WTC11 (cell line): ENCODE data around the gene CDKN2AIPNL. TPM values are rescaled to one million over a fixed set of nuclear protein-coding genes. Genes with fewer than 3 reads are reported as not detected.

Experiments
- ATAC-seq: fragments of 200-7000 bp; cut with Tn5 transposase; 2 replicates; pipeline ENCODE4 v1.10.0; 2021; ENCODE audit warnings: mild to moderate bottlenecking, moderate library complexity
- CTCF ChIA-PET: fragments of 300-600 bp; sonication (Branson Sonifier 250); formaldehyde crosslinking; loops from one replicate; lab custom pipeline; 2021; ENCODE audit warnings: antibody characterized with exemption; lab: Charles Lee
- POLR2A ChIA-PET: fragments of 350-600 bp; sonication (Branson Sonifier 250); formaldehyde crosslinking; loops from one replicate; lab custom pipeline; 2021; ENCODE audit warnings: antibody characterized with exemption; lab: Charles Lee
- DNase-seq: peaks from one replicate; pipeline ENCODE4 v3.0.0; 2021; ENCODE audit warnings: low spot score
- H3K27ac Mint-ChIP-seq: 2 replicates; pipeline ENCODE4 v1.8.0; 2021; ENCODE audit warnings: mixed read lengths
- H3K27me3 Mint-ChIP-seq: 2 replicates; pipeline ENCODE4 v1.8.0; 2021; ENCODE audit warnings: low read depth, mild to moderate bottlenecking, moderate library complexity, mixed read lengths
- H3K36me3 Mint-ChIP-seq: 2 replicates; pipeline ENCODE4 v1.8.0; 2021; ENCODE audit warnings: mixed read lengths
- H3K4me1 Mint-ChIP-seq: 2 replicates; pipeline ENCODE4 v1.8.0; 2022; ENCODE audit warnings: mixed read lengths
- H3K4me3 Mint-ChIP-seq: 2 replicates; pipeline ENCODE4 v1.8.0; 2021; ENCODE audit warnings: mild to moderate bottlenecking, moderate library complexity, mixed read lengths
- H3K9me3 Mint-ChIP-seq: 2 replicates; pipeline ENCODE4 v1.8.0; 2021; ENCODE audit warnings: mixed read lengths
- AFF4 ChIP-seq: sonication (generic); formaldehyde crosslinking; IDR thresholded peaks from 2 replicates; pipeline ENCODE4 v1.8.1; 2023; ENCODE audit warnings: mild to moderate bottlenecking, missing genetic modification reagents, borderline replicate concordance
- FOXJ3 ChIP-seq: sonication (generic); formaldehyde crosslinking; IDR thresholded peaks from 2 replicates; pipeline ENCODE4 v1.9.0; 2021; ENCODE audit warnings: missing genetic modification reagents, mild to moderate bottlenecking, borderline replicate concordance
- GABPB1 ChIP-seq: sonication (generic); formaldehyde crosslinking; IDR thresholded peaks from 2 replicates; pipeline ENCODE4 v1.8.1; 2023; ENCODE audit warnings: mild to moderate bottlenecking, missing genetic modification reagents
- HMGA2 ChIP-seq: fragments of 250-450 bp; sonication (Bioruptor Pico); IDR thresholded peaks from 2 replicates; pipeline ENCODE4 v1.4.0; 2021; ENCODE audit warnings: mild to moderate bottlenecking, moderate library complexity
- IRF1 ChIP-seq: sonication (generic); formaldehyde crosslinking; IDR thresholded peaks from 2 replicates; pipeline ENCODE4 v1.8.0; 2023; ENCODE audit warnings: missing genetic modification reagents
- NFE2L1 ChIP-seq: sonication (generic); formaldehyde crosslinking; IDR thresholded peaks from 2 replicates; pipeline ENCODE4 v1.8.1; 2023; ENCODE audit warnings: missing genetic modification reagents
- RORB ChIP-seq: fragments of 250-450 bp; sonication (Bioruptor Pico); IDR thresholded peaks from 2 replicates; pipeline ENCODE4 v1.9.0; 2021; ENCODE audit warnings: mild to moderate bottlenecking
- SOX15 ChIP-seq: fragments of 250-450 bp; sonication (Bioruptor Pico); IDR thresholded peaks from 2 replicates; pipeline ENCODE4 v1.9.0; 2021; ENCODE audit warnings: mild to moderate bottlenecking
- TEAD4 ChIP-seq: sonication (generic); formaldehyde crosslinking; IDR thresholded peaks from 2 replicates; pipeline ENCODE4 v1.8.0; 2022; ENCODE audit warnings: mild to moderate bottlenecking, missing genetic modification reagents
- ZNF219 ChIP-seq: sonication (generic); formaldehyde crosslinking; IDR thresholded peaks from 2 replicates; pipeline ENCODE4 v1.8.0; 2023; ENCODE audit warnings: missing genetic modification reagents, mild to moderate bottlenecking, borderline replicate concordance
- ZNF317 ChIP-seq: sonication (generic); formaldehyde crosslinking; IDR thresholded peaks from 2 replicates; pipeline ENCODE4 v1.8.1; 2023; ENCODE audit warnings: low read depth, mild to moderate bottlenecking, moderate library complexity, missing genetic modification reagents, borderline replicate concordance
- ZNF512 ChIP-seq: sonication (generic); formaldehyde crosslinking; IDR thresholded peaks from 2 replicates; pipeline ENCODE4 v1.8.1; 2022; ENCODE audit warnings: missing genetic modification reagents, borderline replicate concordance
- ZNF532 ChIP-seq: fragments of 250-450 bp; sonication (Bioruptor Pico); IDR thresholded peaks from 2 replicates; pipeline ENCODE4 v1.9.0; 2021; ENCODE audit warnings: mild to moderate bottlenecking, borderline replicate concordance
- ZNF671 ChIP-seq: fragments of 250-450 bp; sonication (Bioruptor Pico); IDR thresholded peaks from 2 replicates; pipeline ENCODE4 v1.8.0; 2021; ENCODE audit warnings: mild to moderate bottlenecking
- total RNA-seq: library from RNA; stranded (reverse); gene quantifications from 3 replicates; pipeline ENCODE4 v1.2.3, GENCODE V29; 2021
- TF ChIP-seq, protein P1 (sequence below): sonication (generic); formaldehyde crosslinking; IDR thresholded peaks from 2 replicates; pipeline ENCODE4 v1.8.0; 2022; ENCODE audit warnings: mild to moderate bottlenecking, missing genetic modification reagents
- TF ChIP-seq, protein P2 (sequence below): sonication (generic); formaldehyde crosslinking; IDR thresholded peaks from 2 replicates; pipeline ENCODE4 v1.8.1; 2022; ENCODE audit warnings: mild to moderate bottlenecking, missing genetic modification reagents, moderate library complexity, borderline replicate concordance
- TF ChIP-seq, protein P3 (sequence below): sonication (generic); formaldehyde crosslinking; IDR thresholded peaks from 2 replicates; pipeline ENCODE4 v1.8.1; 2023; ENCODE audit warnings: mild to moderate bottlenecking, missing genetic modification reagents
- TF ChIP-seq, protein P4 (sequence below): sonication (generic); formaldehyde crosslinking; IDR thresholded peaks from 2 replicates; pipeline ENCODE4 v1.8.0; 2022; ENCODE audit warnings: mild to moderate bottlenecking, missing genetic modification reagents

CDKN2AIPNL gene
- total RNA-seq, 1 experiment from 2014 or later = 54.3 TPM

DNA sequence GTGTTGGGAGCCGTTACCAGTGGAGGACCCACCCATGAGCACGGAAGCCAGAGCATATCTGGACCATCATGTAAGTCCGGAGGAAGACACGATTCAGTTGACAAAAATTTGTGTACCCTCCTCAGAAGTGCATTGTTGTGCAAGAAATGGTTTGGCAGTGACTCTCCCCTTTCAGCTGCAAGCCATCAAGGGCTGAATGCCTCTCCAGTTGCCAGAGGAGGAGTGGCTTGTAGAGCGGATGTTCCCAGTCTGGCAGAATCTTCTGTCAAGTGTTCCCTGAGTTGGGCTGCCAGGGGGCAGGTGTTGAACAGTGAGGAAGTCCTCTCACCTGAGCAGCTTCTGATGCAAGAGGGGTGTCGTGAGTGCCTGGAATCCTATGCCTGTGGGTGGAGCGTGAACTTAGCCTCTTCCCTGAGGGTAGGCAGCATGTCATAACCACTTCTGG, 27.6 kb upstream of the CDKN2AIPNL start:
- peaks cover 7% of the 10 kb centered on the region; the same call in 1 of the 2 replicates for H3K9me3 Mint-ChIP-seq
- peak overlapping the region; percentile 73; the same call in 1 of the 2 replicates for H3K27ac Mint-ChIP-seq
- peaks cover 28% of the 10 kb centered on the region for H3K4me1 Mint-ChIP-seq
- no peak overlapping the region for H3K4me3 Mint-ChIP-seq
- H3K36me3 Mint-ChIP-seq = peaks cover 30% of the 10 kb centered on the region
- CTCF ChIA-PET = interaction anchor here (0.8 to 0.9 kb wide), 2 partner anchors 28 to 148 kb away, joined by 4 read pairs; partner anchors contain the start of gene CDKN2AIPNL
- ATAC-seq = peak; percentile 80
- POLR2A ChIA-PET = interaction anchor here (0.6 to 1.0 kb wide), 2 partner anchors 85 to 199 kb away, joined by 3 to 4 read pairs; no protein-coding TSS in a partner anchor
- TF ChIP-seq ZNF219 (no peak), RORB (CRISPR knock-in tag) (no peak), ZNF671 (CRISPR knock-in tag) (no peak), HMGA2 (CRISPR knock-in tag) (no peak), IRF1 (no peak), FOXJ3 (CRISPR knock-in tag) (no peak), NFE2L1 (CRISPR knock-in tag) (no peak), GABPB1 (CRISPR knock-in tag) (no peak)
- TF ChIP-seq, protein P1, sequence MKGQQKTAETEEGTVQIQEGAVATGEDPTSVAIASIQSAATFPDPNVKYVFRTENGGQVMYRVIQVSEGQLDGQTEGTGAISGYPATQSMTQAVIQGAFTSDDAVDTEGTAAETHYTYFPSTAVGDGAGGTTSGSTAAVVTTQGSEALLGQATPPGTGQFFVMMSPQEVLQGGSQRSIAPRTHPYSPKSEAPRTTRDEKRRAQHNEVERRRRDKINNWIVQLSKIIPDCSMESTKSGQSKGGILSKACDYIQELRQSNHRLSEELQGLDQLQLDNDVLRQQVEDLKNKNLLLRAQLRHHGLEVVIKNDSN (CRISPR knock-in tag) = no peak
- no peaks in the 10 kb centered on the region for H3K27me3 Mint-ChIP-seq
- peak; percentile 56 for DNase-seq

- H3K4me3 Mint-ChIP-seq = no peak overlapping the region
- peak overlapping the region; percentile 73 for H3K27ac Mint-ChIP-seq
- DNase-seq (no peak), ATAC-seq (no peak)
- POLR2A ChIA-PET = interaction anchor here (0.6 to 1.2 kb wide), 3 partner anchors 74 to 198 kb away, joined by 3 to 4 read pairs (median 3); no protein-coding TSS in a partner anchor
- H3K36me3 Mint-ChIP-seq = peaks cover 31% of the 10 kb centered on the region
- H3K4me1 Mint-ChIP-seq = peaks cover 30% of the 10 kb centered on the region
- CTCF ChIA-PET = interaction anchor here (0.8 kb wide), 1 partner anchor 148 kb away, joined by 4 read pairs; no protein-coding TSS in a partner anchor
- peaks cover 7% of the 10 kb centered on the region; the same call in 1 of the 2 replicates for H3K9me3 Mint-ChIP-seq
- no peaks in the 10 kb centered on the region for H3K27me3 Mint-ChIP-seq
- TF ChIP-seq AFF4 (CRISPR knock-in tag) = no peak
- TF ChIP-seq TEAD4 (CRISPR knock-in tag) = no peak
- TF ChIP-seq, protein P2, sequence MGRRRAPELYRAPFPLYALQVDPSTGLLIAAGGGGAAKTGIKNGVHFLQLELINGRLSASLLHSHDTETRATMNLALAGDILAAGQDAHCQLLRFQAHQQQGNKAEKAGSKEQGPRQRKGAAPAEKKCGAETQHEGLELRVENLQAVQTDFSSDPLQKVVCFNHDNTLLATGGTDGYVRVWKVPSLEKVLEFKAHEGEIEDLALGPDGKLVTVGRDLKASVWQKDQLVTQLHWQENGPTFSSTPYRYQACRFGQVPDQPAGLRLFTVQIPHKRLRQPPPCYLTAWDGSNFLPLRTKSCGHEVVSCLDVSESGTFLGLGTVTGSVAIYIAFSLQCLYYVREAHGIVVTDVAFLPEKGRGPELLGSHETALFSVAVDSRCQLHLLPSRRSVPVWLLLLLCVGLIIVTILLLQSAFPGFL = no peak
- TF ChIP-seq ZNF532 = no peak
- TF ChIP-seq, protein P3, sequence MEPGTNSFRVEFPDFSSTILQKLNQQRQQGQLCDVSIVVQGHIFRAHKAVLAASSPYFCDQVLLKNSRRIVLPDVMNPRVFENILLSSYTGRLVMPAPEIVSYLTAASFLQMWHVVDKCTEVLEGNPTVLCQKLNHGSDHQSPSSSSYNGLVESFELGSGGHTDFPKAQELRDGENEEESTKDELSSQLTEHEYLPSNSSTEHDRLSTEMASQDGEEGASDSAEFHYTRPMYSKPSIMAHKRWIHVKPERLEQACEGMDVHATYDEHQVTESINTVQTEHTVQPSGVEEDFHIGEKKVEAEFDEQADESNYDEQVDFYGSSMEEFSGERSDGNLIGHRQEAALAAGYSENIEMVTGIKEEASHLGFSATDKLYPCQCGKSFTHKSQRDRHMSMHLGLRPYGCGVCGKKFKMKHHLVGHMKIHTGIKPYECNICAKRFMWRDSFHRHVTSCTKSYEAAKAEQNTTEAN = no peak
- TF ChIP-seq SOX15 (CRISPR knock-in tag) = no peak
- TF ChIP-seq, protein P4, sequence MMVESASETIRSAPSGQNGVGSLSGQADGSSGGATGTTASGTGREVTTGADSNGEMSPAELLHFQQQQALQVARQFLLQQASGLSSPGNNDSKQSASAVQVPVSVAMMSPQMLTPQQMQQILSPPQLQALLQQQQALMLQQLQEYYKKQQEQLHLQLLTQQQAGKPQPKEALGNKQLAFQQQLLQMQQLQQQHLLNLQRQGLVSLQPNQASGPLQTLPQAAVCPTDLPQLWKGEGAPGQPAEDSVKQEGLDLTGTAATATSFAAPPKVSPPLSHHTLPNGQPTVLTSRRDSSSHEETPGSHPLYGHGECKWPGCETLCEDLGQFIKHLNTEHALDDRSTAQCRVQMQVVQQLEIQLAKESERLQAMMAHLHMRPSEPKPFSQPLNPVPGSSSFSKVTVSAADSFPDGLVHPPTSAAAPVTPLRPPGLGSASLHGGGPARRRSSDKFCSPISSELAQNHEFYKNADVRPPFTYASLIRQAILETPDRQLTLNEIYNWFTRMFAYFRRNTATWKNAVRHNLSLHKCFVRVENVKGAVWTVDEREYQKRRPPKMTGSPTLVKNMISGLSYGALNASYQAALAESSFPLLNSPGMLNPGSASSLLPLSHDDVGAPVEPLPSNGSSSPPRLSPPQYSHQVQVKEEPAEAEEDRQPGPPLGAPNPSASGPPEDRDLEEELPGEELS (CRISPR knock-in tag) = no peak
- no peak for TF ChIP-seq ZNF317 (CRISPR knock-in tag)
- TF ChIP-seq ZNF512 (CRISPR knock-in tag) = no peak
Observed at GRCh38 chr5:134438721-134439123, 27.0 kb upstream of the CDKN2AIPNL start.
